ENCODE data around the gene SALL2.
"Not testable (repeated sequence)": the region's sequence is repeated elsewhere in the genome, so short reads cannot be mapped to it uniquely, and the experiment has no call there.

The SALL2 gene

DNA sequence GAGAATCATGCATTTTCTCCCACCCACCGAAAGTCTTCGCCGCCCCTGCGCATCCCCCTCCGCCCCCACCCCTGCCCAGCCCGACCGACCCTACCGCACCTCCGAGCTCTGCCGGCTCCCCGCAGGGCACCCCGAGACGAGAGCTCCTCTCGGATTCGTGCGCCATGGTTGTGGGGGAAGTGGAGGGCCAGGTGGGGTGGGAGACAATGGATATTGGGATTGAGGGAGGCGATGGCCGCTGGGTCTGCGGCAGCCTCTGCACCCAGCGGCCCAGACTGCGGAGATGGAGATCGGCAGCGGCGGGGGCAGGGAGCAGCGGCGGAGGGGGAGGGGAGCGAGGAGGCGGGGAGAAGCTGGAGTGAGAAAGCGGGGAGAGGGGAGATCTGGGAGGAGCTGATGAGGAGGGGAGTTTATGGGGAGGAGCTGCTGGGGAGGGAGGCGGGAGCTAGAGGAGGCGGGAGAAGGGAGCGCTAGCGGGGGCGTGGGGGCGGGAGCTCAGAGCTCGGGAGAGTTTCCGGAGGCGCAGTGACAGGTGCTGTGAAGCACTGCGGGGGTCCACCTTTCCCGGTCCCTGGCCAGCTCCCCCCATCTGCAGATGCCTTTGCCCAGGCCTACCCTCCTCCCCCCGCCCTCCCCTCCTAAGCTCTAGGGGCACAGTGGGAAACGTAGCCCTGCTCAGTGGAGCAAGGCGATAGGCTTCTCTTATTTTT is at the start of gene SALL2:
TSS of gene SALL2 (minus strand) at position 385 of the 710 bp plus-strand sequence. CDS start at position 166, 219 bp downstream.
- peak in 12 of 14 donors; percentile 9 to 97 (median 64) for DNase-seq

DNA sequence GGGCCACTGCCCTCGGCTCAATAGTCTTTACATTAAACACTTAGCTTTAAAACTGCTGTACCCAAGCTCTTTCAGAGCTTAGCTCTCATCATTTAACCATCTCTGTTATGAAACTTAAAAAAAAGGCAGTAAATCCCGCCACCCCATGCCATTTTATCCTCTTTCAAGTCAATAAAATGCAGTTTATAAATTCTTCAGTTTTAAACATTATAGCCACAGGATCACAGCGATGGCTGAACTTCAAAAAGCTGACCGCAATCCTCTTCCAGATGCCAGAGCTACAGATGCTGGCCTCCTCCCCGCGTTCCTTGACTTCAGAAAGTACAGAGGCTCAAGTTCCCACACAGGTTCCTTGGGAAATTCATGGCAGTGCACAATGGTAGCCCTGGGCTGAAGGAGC is 49.5 kb upstream of the SALL2 start:
- no peak for DNase-seq

DNA sequence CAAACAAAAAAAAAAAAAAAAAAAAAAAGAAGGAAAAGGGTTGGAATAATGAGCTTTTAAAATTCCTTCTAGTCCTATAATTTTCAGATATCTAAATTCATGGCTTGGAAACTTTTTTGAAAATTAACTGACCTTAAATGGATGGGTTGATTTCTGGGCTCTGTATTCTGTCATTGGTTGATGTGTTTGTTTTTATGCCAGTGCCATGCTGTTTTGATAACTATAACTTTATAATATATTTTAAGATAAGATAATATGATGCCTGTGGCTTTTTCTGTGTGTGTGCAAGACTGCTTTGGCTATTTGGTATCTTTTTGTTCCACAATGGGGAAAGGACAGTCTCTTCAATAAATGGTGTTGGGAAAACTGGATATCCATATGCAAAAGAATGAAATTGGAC is 46.5 kb upstream of the SALL2 start:
- DNase-seq = no peak

DNA sequence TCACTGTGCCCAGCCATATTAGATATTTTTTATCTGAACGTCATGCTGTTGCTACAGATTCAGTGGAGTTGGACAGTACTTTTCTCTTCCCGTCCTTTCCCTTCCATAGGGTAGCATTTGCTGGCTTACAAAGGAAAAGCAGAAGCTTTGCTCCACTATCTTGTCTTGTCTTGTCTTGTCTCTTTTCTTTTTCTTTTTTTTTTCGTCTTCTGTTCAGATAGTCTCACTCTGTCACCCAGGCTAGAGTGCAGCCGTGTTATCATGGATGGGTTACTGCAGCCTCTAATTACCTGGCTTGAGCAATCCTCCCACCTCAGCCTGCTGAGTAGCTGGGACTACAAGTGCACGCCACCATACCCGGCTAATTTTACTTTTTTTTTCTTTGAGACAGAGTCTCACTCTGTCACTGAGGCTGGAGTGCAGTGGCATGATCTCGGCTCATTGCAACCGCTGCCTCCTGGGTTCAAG is 32.6 kb upstream of the SALL2 start:
- DNase-seq = no peak

DNA sequence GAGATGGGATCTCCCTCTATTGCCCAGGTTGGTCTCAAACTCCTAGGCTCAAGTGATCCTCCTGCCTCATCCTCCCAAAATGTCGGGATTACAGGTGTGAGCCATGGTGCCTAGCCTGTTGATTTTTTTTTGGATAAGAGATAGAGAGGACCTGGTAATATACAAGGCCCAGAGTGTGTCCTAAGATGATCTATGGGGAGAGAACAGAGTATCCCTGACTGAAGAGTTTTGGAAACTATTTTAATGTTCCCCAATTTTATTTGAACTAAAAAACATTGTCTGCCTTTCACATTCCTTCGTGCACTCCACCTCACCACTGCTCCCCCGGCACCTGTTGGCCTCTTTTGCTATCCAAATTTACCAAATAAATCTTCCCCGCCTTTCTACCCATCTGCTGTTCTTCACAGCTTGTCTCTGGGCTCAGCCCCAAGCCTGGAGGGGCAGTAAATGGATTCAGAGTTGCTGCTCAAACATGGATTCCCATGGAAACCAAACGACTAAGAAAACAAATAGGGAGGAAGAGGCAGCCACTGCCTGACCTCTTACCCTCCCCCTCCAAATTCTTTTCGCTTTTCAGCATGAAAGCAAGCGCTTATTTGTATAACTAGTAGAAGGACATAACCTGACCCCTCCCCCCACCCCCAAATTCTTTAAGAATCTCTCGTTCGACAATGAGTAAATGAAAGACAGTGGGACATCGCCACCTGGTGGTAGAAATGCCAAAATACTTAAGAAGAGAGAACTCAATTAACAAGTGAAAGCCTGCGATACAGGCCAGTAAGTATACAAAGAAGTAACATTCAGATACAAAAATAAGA is 31.1 kb upstream of the SALL2 start:
- peak in 12 of 14 donors; percentile 45 to 93 (median 59) for DNase-seq

DNA sequence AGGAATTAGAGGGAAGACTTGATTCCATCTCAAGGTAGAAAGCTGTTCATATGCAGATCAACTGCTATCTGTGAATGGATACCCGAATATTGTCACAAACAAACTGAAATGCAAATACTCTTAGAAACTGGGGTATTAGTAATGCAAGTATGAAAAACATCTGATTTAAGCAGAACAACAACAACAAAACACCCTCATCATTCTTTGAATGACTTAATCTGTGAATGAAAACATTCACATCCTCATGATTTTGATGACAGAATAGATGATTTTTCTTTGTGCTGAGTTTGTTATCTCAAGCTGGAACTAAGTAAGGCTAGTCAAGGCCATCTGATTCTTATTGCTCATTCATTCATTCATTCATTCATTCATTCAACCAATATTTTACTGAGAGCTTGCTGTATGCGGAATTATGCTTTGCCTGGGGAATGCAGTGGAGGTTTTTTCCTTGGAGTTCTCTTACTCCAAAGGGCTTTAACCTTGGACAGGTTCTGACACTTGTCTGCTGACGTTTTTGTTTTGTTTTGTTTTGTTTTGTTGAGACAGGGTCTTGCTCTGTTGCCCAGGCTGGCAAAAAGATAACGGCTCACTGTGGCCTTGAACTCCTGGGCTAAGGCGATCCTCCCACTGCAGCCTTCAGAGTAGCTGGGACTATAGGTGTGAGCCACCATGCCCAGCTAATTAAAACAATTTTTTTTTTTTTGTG is 30.4 kb upstream of the SALL2 start:
- peak in 1 of 14 donors; percentile 2 for DNase-seq

DNA sequence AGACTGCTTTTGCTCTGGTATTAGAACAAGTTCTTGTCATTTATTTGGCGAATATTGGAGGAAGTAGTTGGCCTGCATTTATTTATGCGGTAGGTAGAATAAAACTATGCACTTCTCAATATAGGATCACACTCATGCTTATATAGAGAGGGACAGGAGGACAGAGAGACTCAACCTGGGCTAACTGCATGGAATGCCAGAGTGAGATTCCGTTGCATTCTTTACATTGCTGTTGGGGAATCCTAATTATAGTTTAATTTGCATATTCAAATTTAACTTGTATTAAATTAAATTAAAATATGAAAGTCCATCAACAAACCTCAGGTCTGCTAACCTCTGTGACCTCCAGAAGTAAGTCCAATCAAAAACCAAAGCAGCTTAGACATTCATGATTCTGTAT is 27.1 kb upstream of the SALL2 start:
- no peak for DNase-seq

DNA sequence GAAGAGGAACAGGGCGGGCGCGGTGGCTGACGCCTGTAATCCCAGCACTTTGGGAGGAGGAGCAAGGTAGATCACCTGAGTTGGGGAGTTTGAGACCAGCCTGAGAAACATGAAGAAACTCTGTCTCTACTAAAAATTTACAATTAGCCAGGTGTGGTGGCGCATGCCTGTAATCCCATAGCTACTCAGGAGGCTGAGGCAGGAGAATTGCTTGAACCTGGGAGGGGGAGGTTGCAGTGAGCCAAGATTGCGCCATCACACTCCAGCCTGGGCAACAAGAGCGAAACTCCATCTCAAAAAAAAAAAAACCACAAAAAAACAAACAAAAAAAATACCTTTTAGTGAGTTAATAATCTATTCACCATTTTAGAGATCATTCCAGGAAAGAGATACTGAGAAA is 18.4 kb upstream of the SALL2 start:
- not testable (repeated sequence) for DNase-seq

DNA sequence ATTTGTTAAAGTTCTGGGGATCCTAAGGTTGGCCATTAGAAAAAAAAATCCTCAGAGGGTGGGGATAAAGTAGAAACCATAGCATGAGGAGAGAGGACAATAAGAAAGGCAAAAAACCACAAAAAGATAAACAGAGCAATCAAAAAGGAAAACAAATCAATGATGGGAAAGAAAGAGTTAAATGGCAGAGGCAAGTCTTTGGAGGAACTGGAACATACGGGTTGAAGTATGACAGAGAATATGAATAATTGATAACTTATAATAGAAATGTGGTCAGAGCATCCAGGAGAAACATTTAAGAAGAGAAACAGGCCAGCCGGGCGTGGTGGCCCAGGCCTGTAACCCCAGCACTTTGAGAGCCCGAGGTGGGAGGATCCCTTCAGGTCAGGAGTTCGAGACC is 17.8 kb upstream of the SALL2 start:
- no peak for DNase-seq

DNA sequence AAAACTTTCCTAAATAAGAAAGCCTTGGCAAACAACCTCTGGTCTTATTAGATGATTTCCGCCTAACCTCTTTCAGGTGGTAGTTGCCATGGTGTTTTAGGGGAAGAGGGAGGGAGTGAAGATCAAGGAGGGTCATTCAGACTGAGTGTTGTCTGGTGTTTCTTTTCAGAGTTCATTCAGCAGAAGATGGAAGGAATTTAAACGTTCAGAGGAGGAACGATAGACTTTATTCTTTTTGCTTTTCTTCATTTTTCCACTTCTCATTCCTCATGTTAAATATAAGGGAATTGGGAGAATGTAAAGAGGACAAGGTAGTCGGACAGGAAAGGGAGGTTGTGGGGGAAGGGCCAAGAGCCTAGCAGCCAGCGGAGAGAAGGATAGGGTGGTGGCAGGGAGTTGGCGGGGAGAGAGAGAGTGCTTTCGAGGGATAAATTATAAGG is 17.4 kb upstream of the SALL2 start:
- DNase-seq = no peak

DNA sequence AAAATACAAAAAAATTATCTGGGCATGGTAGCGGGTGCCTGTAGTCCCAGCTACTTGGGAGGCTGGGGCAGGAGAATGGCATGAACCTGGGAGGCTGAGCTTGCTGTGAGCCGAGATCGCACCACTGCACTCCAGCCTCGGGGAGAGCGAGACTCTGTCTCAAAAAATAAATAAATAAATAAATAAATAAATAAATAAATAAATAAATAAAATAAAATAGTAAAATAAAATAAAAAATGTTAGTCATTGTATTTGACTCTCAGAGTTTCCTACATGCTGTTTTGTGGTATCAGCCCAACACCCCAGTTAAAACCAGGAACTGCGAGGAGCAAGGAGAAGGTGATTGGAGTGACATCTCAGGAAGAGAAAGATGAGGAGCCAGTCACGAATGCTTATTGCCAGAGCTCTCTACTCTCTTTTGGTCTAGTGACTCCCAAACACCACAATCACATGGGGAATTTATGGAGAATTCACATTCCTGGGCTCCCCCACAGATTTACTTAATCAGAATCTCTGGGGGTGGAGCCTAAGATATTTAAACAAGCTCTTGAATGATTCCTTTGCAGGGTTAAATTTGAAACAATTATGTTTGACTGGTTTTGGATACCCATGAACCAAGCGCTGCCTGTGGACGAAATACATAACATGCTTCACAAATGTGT is 15.4 kb upstream of the SALL2 start:
- no peak for DNase-seq

DNA sequence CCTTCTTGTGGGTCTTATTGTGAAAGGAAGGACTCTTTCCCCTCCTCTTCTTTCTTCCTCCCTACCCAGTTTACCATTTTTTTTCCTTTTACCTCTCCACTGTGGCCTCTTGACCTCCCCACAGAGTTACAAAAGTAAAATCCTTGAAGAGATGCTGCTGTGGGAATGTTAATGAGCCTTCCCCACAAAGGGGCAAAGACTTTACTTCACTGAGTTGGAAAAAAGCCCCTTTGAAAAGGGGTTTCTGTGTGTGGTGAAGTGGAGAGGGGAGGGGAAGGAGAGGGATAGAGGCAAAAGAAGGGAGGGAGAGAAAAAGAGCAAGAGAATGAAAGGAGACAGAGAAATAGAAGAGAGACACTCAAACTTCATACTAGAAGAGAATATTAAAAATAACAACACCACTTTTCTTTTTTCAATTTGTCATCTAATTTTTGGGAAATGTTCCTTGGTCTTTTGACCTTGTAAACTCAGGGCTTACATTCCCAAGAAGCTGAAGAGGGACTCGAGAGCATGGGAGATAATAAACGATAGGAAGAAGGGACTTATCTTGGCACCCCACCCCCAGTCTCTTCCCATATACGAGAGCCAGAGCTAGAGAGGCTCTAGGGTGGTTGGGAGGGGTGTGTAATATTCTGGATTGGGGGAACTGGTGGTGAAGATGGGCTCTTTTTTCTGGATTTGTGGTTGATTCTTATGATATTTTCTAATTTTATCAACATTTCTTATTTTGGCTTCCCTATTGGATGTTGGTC is 13.2 kb upstream of the SALL2 start:
- no peak for DNase-seq

DNA sequence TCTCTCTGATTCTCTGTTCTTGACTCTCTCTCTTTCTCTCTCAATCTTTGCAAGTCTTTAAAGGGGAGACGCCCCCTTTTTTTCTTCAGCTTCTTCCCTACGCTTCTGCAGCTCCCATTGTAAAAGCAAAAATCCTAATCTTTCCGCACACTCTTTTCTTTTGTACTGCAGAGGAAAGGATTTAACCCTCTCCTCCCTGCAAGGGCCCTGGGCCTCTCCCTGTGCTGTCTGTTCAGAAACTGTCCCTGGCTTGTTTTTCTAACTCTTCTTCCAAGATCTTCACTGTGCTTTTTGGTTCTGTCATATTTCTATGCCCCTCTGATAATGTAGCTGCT is 10.9 kb upstream of the SALL2 start:
- DNase-seq = no peak

DNA sequence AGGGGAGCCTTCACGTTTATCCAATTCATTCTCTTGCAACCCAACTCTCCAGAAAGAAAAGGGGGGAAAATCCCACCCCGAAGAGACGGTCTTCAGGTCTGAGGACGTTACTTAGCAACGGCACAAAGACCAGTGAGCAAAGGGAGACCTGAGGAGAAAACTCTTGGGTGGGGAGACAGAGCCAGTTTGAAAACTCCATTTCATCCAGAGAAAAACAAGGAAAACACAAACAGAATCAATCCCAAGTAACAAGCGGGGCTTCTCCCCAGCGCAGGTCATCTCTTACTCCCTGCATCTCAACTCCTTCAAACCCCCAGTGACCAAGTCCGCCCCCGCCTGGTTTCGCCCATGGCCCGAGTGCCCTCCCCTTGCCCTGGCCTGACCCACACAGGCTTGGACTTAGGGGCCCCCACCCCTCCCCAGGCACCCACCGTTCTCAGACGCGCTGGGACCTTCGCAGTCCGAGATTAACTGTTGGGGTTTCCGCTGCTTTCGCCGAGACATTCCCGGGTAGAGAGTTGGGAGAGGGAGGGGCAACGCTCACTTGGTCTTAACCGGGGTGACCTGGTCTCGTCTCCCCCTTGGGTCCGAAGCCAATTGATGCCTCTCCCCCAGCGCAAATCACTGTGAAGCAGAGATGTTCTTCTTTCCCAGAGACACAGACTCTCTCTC is 10.4 kb upstream of the SALL2 start:
- DNase-seq = peak in 6 of 14 donors; percentile 15 to 33 (median 22)

DNA sequence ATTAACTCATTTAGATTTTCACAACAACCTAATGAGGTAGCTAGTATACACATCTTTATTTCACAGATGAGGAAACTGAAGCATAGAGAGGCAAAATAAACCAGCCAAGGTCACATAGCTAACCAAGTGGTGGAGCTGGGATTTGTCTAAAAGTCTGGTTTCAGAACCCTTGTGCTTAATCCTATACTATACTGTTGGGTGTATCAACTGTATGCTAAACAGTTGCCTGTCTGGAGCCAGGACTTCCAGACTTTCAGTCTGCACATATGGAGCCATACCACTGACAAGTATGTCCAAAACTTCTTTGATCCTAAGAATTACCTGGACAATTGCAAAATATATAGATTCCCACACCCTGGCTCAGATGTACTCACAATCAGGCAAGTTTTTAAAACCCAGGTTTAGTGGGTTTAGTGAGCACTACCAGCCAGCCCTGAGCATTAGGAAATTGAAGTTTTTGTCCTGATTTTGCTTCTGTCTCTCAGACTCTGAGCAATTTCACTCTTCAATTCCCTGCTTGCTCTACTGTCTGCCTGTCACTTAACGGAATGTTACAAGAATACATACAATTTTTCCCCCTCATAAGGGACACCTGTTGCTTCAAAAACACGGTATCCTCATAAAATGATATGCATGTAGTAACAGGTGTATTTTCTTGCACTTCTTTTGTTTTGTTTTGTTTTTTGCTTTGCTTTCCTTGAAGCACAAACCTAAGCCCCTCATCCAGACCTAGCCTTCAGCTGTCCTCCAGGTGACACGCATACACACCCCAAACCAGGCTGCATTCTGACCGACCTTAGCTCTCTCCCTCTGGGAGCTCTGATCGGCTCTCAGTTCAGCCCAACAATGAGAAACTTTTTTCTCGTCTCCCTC is 9.6 kb upstream of the SALL2 start:
- no peak for DNase-seq

DNA sequence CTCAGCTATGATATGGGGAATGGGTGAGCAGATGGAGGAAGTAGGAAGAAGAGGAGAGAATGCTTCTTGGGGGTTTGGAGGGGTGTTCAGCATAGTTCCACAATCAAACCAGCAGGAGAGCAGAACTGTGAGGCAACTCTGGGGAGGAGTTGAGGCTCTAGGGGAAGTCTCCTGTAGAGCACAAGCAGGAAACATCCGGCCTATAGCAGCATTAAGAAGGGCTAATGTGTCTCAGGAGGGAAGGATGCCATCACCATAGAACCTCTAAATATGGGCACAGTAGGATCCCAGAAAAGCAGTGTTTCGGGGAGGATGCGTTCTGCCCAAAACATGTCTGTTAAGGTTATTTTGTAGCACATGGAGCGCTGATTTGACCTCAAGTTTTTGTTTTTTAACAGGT is 8.4 kb upstream of the SALL2 start:
- no peak for DNase-seq

DNA sequence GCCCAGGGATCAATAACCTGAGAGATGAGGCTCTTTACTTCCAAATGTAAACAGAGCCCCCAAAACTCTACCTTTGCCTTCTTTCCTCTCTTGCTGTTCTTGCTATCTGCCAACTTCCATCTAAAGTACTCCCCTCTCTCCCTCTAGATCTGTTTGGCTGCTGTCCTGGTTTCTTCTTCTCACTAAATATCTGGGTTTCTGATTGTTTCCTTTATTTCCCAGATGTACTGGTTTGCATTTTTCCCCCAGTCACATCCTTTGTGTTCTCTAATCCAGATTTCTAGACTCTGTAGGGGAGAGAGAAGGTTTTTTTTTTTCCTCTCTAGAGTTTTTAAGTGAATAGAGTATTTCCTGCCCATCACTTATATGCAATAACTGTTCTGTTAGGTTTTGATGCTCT is 7.1 kb upstream of the SALL2 start:
- DNase-seq = no peak

DNA sequence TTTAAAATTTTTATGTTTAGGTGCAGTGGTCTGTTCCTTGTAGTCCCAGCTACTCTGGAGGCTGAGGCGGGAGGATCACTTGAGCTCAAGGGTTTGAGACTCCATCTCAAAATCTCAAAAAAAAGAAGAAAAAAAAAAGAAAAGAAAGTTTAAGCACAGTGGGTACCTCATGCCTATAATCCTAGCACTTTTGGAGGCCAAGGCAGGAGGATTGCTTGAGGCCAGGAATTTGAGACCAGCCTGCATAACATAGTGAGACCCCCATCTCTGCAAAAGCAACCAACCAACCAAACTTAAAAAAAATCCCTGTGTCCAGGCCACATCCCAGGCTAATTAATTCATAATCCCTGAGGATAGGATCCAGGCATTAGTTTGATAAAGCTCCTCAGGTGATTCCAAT is 3.4 kb upstream of the SALL2 start:
- DNase-seq = no peak

DNA sequence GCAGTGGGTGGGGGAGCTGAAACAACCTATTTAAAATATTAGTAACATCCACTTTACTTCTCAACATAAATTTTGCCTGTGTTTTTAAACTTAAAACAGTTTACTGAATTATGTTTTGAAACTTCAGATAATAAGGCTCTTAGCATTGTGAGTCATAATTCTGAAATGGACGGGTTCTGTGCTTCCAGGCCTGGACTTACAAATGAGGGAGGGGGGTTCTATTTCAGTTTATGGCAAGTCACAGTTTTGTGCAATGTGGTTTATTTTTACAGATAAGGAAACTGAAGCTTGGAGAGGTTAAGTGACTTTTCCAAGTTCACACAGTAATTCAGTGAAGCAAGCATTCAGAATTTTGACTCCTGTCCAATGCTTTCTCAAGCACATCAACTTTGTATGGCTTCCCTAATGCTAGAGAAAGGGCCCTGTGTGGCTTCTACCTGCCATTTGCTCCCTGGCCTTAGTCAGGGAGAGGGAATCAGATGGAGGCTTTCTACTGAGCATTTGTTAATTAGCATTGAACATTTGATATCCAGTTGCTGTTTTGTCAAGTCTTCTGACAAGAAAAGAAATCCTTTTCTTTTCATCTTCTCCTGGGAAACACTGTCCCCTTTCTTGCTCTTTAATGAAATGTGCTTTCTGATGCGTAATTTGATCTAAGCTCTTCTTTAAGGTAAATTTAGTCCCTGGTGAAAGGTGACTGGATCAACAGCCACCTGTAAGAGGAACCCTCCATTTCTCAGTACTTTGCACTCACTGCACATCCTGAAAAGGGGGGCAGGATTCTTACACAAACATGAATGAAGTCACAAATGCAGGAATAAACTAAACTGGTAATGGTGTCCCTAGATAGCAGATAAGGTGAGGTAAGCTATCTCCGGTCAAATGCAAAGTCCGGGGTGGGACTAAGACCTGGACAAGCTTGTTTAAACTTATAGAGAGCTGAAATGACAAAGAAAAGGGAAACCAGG is 2.5 kb upstream of the SALL2 start:
- DNase-seq = no peak

Data from C1 segment of cervical spinal cord (tissue), 14 donors.